DOHH2 (cell line): ENCODE results near the gene TMEM217.

Experiments used
- H3F3A ChIP-seq: fragments of 200-600 bp; sonication (generic), shearing (Covaris generic); 2 replicates; pipeline ENCODE4 v1.6.0; 2016; ENCODE audit warnings: antibody characterized with exemption, mild to moderate bottlenecking; ENCODE audit not compliant: control insufficient read depth, insufficient read depth
- H3K27ac ChIP-seq: fragments of 200-600 bp; sonication (generic); 2 replicates; pipeline ENCODE4 v1.5.1; 2014; ENCODE audit warnings: low read depth, mild to moderate bottlenecking, low read length, moderate library complexity
- H3K27me3 ChIP-seq: fragments of 200-600 bp; sonication (generic); 2 replicates; pipeline ENCODE4 v1.6.1; 2014; ENCODE audit warnings: mild to moderate bottlenecking, low read length, mixed read lengths; ENCODE audit not compliant: control insufficient read depth
- H3K36me3 ChIP-seq: fragments of 200-600 bp; sonication (generic); 2 replicates; pipeline ENCODE4 v1.6.1; 2014; ENCODE audit warnings: mild to moderate bottlenecking, low read length, moderate library complexity, mixed read lengths; ENCODE audit not compliant: control insufficient read depth
- H3K4me1 ChIP-seq: fragments of 200-600 bp; sonication (generic); 2 replicates; pipeline ENCODE4 v1.6.1; 2014; ENCODE audit warnings: mild to moderate bottlenecking, low read length, mixed read lengths; ENCODE audit not compliant: control insufficient read depth
- H3K4me2 ChIP-seq: fragments of 200-600 bp; sonication (generic); 2 replicates; pipeline ENCODE4 v1.6.0; 2014; ENCODE audit warnings: mild to moderate bottlenecking, low read length, moderate library complexity
- H3K4me3 ChIP-seq: fragments of 200-600 bp; sonication (generic); 2 replicates; pipeline ENCODE4 v1.5.1; 2014; ENCODE audit warnings: mild to moderate bottlenecking, low read length, mixed read lengths
- H3K79me2 ChIP-seq: fragments of 200-600 bp; sonication (generic); 2 replicates; pipeline ENCODE4 v1.6.1; 2014; ENCODE audit warnings: mild to moderate bottlenecking, low read length, mixed read lengths; ENCODE audit not compliant: control insufficient read depth
- H3K9me2 ChIP-seq: fragments of 200-600 bp; sonication (generic); replicated peaks from 2 replicates; pipeline ENCODE4 v1.6.1; 2014; ENCODE audit warnings: mild to moderate bottlenecking, low read length, mixed read lengths; ENCODE audit not compliant: control insufficient read depth
- H3K9me3 ChIP-seq: fragments of 200-600 bp; sonication (generic); 2 replicates; pipeline ENCODE4 v1.6.1; 2014; ENCODE audit warnings: antibody characterized with exemption, low read length, mixed read lengths; ENCODE audit not compliant: control insufficient read depth, insufficient read depth
- H4K20me1 ChIP-seq: fragments of 200-600 bp; sonication (generic); 2 replicates; pipeline ENCODE4 v1.6.0; 2014; ENCODE audit warnings: low read depth, mild to moderate bottlenecking, antibody characterized with exemption, low read length, moderate library complexity; ENCODE audit not compliant: control insufficient read depth, insufficient read depth
- CTCF ChIP-seq: fragments of 200-600 bp; sonication (generic); IDR thresholded peaks from one replicate; pipeline ENCODE4 v1.5.1; 2014; ENCODE audit warnings: antibody characterized with exemption, mild to moderate bottlenecking, low read depth, low read length; ENCODE audit not compliant: poor library complexity, severe bottlenecking
- EZH2phosphoT487 ChIP-seq: fragments of 200-600 bp; sonication (generic); IDR thresholded peaks from 2 replicates; pipeline ENCODE4 v1.6.1; 2017; ENCODE audit warnings: borderline replicate concordance, mild to moderate bottlenecking, antibody characterized with exemption, low read length, moderate library complexity, mixed read lengths

The TMEM217 gene

GRCh38 chr6:37258405-37259105 lies 611 bp upstream of the TMEM217 start:
- Histone ChIP-seq H3K36me3 (peaks cover 3% of the 10 kb centered on the region; the same call in 1 of the 2 replicates), H4K20me1 (no peaks in the 10 kb centered on the region), H3K27ac (0 out of 2 replicates have a peak overlapping the region, but pooled peaks have one; percentile 24), H3K4me1 (peaks cover 24% of the 10 kb centered on the region), H3K4me3 (peak overlapping the region; percentile 90), H3K27me3 (no peaks in the 10 kb centered on the region), H3K9me2 (no peaks in the 10 kb centered on the region), H3K79me2 (peaks cover 52% of the 10 kb centered on the region), H3K9me3 (no peaks in the 10 kb centered on the region), H3F3A (peaks cover 3% of the 10 kb centered on the region; the same call in 1 of the 2 replicates), H3K4me2 (peak overlapping the region; percentile 83)
- TF ChIP-seq CTCF = no peak
- TF ChIP-seq EZH2phosphoT487 = no peak

- H3K79me2 ChIP-seq = peaks cover 41% of the 10 kb centered on the region
Observed at GRCh38 chr6:37257320-37257633, 667 bp downstream of the TMEM217 start.

GRCh38 chr6:37256692-37257319 lies 1.1 kb downstream of the TMEM217 start:
- Histone ChIP-seq H3K4me3 (peak overlapping the region; percentile 90), H3K9me2 (no peaks in the 10 kb centered on the region), H3K4me1 (peaks cover 24% of the 10 kb centered on the region), H3K36me3 (peaks cover 3% of the 10 kb centered on the region; the same call in 1 of the 2 replicates), H4K20me1 (no peaks in the 10 kb centered on the region), H3K27me3 (no peaks in the 10 kb centered on the region), H3K9me3 (no peaks in the 10 kb centered on the region), H3F3A (peaks cover 3% of the 10 kb centered on the region; the same call in 1 of the 2 replicates), H3K27ac (no peak overlapping the region), H3K79me2 (peaks cover 39% of the 10 kb centered on the region), H3K4me2 (peak overlapping the region; percentile 83)
- TF ChIP-seq EZH2phosphoT487 = no peak
- TF ChIP-seq CTCF = no peak

More at GRCh38 chr6:37257320-37257633, 667 bp downstream of the TMEM217 start:
- TF ChIP-seq CTCF (no peak), EZH2phosphoT487 (no peak)
- peaks cover 24% of the 10 kb centered on the region for H3K4me1 ChIP-seq
- H3K27me3 ChIP-seq = no peaks in the 10 kb centered on the region
- H3K36me3 ChIP-seq = peaks cover 3% of the 10 kb centered on the region; the same call in 1 of the 2 replicates
- peaks cover 3% of the 10 kb centered on the region; the same call in 1 of the 2 replicates for H3F3A ChIP-seq
- peak overlapping the region; percentile 83 for H3K4me2 ChIP-seq
- peak overlapping the region; percentile 90 for H3K4me3 ChIP-seq
- H4K20me1 ChIP-seq = no peaks in the 10 kb centered on the region
- no peak overlapping the region for H3K27ac ChIP-seq
- no peaks in the 10 kb centered on the region for H3K9me2 ChIP-seq
- H3K9me3 ChIP-seq = no peaks in the 10 kb centered on the region
